Measurements from ENCODE around the gene ISLR.
A peak's percentile ranks its signal among the peaks of the same experiment; 100 is the strongest.

The ISLR gene

DNA sequence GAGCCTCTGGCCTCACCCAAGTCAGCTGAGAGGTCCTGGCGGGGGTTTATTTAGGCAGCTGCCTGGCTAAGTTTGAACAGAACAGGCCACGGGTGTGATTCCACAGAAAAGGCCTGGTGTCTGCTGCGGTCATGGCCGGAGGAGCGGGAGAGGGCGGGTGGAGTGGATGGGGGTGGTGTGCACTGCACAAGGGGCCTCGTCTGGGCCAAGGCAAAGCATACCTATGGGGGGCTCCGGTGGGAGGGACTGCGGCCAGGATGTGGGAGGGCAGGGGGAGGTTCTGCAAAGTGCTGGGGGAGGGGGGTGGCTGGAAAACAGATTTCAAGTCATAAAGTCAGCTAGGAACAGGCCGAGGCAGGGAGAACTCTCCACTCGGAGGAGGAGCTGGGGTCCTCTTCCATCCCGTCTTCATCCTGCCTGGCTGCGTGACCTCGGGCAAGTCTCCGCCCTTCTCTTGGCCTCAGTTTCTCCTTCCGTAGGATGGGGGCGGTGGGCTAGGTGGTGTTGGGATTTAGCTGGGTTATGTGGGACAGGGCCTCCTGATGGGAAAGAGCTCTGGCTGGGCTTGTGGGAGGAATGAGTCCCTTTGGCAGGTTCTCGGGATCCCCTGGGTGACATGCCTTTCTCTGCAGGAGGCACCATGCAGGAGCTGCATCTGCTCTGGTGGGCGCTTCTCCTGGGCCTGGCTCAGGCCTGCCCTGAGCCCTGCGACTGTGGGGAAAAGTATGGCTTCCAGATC is 878 bp downstream of the ISLR start:
- DNase-seq = no peak

DNA sequence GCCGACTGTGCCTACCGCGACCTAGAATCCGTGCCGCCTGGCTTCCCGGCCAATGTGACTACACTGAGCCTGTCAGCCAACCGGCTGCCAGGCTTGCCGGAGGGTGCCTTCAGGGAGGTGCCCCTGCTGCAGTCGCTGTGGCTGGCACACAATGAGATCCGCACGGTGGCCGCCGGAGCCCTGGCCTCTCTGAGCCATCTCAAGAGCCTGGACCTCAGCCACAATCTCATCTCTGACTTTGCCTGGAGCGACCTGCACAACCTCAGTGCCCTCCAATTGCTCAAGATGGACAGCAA is 1.4 kb downstream of the ISLR start:
- DNase-seq = no peak

DNA sequence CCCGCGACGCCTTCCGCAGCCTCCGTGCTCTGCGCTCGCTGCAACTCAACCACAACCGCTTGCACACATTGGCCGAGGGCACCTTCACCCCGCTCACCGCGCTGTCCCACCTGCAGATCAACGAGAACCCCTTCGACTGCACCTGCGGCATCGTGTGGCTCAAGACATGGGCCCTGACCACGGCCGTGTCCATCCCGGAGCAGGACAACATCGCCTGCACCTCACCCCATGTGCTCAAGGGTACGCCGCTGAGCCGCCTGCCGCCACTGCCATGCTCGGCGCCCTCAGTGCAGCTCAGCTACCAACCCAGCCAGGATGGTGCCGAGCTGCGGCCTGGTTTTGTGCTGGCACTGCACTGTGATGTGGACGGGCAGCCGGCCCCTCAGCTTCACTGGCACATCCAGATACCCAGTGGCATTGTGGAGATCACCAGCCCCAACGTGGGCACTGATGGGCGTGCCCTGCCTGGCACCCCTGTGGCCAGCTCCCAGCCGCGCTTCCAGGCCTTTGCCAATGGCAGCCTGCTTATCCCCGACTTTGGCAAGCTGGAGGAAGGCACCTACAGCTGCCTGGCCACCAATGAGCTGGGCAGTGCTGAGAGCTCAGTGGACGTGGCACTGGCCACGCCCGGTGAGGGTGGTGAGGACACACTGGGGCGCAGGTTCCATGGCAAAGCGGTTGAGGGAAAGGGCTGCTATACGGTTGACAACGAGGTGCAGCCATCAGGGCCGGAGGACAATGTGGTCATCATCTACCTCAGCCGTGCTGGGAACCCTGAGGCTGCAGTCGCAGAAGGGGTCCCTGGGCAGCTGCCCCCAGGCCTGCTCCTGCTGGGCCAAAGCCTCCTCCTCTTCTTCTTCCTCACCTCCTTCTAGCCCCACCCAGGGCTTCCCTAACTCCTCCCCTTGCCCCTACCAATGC is 2.0 kb downstream of the ISLR start:
- peak; percentile 11 for DNase-seq

GRCh38 chr15:74176262-74177214 is 3.0 kb downstream of the ISLR start:
- no peak for DNase-seq

DNA sequence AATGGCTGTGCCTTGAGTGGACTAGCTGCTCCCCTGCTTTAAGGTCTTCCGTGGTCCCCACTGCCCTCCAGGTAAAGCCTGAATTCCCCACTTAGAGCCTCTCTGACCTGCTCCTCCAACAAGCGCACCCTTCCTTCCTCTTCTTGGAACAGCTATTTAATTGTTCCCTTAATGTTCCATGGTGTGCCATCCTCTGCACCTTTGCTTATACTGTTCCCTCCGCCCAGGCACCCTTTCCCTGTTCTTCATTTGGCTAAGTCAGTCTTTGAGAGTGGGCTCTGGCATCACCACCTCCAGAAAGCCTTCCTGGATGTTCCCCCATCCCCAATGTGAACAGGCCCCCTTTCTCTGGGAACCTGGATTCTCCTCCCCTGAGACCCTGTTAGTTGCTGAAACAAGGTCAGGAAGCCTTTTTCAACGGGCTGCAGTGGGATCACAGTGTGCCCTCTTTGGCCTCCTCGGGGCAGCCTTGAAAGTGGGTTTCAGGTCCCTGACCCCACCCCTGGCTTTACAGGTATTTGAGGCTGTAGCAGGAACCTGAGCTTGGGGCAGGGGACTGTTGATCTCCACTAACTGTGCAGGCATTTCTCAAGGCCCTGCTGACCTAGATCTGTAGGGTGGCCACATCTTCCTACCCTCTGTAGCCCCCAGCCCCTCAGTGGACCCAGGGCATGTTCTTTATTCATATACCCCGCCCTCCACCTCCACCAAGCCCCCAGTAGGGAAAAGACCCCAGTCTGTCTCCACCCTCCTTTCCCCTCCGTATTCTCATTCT is 5.0 kb downstream of the ISLR start:
- no peak for DNase-seq

DNA sequence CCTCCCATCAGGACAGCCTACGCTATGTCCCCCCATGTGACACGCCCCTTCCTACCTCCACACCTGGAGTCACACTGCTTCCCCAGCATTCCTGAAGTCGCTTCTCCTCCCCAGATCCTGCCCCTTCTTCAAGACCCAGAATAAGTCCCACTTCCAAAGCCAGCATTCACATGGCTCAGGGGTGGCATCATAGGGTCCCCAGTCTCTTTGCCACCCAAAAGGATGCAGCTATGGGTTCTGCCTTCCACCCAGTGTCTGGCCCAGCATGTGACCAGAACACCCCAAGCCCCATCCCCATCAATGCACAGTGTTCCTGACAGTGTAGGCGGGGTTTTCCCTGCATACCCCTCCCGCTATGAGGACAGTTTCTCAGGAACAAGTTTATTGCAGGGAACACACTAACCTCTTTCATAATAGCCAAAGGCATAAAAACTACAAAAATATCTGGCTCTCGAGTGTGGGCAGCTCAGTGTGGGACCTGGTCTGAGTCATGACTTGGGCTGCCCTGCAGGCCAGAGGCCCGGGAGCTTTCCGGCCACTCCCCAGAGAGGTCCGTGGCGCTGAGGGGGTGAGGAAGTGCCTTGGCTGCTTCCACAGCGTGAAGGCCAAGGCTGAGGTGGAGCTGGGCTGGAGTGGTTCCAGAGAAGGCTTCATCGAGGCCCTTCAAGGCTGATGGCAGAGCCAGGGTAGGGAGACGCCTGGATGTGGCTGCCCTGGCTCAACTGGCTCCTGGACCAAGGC is 5.8 kb downstream of the ISLR start:
- DNase-seq = no peak

DNA sequence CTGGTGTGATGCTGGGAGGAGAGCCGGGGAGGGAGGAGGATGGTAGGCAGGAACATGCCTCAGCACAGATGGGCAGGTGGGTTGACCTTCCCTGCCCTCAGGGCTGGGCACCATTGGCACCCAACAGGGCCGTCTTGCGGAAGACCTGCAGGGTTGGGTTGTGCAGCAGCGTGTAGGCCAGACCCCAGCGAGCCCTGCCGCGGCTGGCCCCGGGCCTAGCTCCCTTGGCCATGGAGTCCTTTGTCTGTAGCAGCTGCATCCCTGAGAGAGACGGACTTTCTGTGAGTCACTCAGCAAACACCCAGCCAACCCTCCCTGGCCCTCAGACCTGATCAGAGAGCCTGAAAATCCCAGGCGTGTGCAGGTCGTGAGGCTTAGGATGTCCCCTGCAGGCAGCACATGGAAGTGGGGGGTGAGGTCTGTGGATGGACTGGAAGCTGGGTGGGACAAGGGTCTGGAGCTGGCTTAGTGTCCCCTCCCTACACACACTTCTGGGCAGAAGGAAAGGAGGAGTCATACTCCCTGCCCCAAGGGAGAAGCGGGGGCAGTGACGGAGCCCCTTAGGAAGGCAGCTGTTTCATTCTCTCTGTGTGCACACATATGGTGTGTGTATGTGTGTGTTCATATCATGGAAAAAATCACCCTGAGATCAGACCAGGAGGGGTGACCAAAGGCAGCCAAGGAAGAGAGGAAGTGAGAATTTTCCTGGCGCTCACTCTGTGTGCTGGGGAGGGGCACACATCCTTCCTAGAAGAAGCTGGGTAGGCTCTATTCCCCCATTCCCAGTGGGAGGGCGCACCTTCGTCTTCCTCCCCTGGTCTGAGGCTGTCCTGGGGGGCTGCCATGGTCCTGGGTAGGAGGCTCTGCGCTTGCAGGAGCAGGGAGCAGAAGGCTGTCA is 6.7 kb downstream of the ISLR start:
- DNase-seq = no peak

DNA sequence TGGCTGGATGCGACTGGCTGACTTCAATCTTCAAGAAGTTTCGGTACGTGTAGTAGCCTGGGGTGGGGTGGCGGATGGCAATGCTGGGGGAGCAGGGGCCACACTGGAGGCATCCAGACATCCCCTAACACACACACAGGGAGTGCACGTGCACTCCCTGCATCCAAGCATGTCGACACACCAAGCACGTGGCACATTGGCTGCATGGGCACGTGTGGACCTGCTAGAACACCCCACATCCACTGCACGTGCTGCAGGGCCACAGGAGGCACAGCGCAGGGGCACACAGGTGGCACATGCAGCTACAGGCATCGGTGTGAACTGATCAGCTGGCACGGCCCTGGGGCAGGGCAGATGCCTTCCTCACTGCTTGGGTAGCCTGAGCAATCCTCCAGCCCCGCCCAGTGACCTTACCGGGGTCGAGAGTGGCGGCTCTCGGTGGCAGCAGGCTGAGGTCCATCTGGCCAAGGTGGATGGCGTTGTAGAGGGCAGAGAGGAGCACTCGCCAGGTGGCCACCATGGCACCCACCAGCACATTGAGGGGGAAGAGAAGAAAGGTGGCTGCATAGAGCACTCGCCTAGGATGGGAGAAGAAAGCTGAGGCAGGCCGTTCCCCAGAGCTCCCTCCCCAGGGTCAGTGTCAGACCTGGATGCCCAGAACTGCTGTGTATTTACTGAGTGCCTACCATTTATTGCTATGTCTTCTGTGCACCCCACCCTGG is 7.5 kb downstream of the ISLR start:
- no peak for DNase-seq

DNA sequence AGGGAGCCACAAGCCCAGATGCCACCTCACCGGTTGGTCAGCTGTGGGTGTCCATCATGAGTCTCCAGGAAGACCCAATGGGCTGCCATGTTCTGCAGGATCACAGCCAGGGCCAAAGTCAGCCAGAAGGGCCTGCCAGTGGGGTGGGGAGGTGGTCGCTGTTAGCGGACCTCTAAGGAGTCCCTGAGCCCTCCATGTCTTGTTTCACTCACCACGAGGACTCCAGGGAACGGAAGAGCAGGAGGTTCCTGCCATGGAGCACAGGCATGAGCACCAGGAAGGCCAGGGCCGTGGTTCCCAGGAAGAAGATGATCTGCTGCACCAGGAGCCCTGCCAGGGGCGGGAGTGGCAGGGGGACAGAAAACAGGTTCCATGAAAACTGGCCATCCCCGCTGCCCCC is 8.6 kb downstream of the ISLR start:
- DNase-seq = no peak

DNA sequence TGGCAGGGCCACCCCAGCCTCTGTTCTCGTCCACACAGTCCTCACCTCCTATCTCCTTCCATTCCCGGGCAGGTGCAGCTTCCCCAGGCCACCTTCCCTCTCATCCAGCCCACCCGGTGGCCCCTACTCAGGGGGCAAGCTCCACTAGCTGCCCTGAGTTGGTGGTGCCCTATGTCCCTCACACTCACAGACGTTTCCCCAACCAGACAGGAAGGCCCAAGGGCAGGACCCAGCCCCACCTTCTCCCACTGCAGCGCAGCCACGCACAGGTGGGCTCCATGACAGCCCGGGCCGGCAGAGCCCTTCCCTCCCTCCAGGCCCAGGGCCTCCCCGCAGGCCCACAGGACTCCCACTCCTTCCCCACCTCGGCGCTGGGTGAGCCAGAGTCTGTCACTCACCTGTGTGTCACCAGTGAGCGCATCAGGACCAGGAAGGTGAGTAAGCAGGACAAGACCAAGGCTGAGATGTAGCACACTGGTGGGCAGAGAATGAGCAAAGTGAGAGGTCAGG is 11.1 kb downstream of the ISLR start:
- DNase-seq = no peak

DNA sequence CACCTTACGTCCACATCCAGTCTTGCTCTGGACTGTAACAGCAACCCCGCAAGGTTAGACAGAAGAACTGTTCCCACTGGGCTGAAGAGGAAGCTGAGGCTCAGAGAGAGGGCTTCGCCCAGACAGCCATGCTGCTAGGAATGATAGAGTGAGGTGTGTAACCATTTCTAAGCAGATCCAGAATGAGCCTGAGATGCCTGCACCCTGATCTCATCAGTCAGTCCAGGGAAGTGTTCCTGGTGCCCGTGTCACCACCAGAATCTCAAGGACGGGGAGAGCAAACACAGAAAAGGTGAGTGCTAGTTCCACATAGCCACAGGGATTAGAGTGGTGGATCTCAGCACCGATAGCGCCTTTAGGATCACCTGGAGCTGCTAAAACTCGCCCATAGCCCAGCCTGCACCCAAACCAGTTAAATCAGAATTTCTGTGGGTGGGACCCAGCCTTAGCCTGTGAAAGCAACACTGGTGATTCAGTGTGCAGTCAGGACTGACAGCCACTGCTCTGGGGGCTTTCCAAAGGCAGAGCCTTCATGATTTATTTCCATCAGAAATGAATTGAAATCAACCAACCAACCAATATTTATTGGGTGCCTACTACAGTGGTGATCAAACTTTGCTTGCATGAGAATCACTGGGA is 12.3 kb downstream of the ISLR start:
- no peak for DNase-seq

DNA sequence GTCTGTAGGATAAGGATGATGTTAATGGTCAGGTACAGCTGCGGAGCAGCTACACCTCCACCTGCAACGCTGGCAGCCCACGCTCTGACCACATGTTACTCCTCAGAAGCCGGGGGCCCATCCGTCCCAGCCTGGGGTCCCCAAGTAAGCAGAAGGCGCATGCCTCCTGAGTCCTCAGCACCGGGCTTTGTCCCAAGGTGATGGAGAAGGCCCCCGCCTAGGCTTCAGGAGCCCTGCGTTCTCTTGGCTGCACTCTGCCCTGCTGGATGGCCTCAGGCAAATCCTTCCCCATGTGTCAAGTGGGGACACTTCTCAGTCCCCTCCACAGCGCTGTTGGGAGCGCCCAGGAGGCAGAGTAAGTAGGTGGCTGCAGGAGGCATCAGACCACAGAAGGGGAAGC is 14.7 kb downstream of the ISLR start:
- no peak for DNase-seq

DNA sequence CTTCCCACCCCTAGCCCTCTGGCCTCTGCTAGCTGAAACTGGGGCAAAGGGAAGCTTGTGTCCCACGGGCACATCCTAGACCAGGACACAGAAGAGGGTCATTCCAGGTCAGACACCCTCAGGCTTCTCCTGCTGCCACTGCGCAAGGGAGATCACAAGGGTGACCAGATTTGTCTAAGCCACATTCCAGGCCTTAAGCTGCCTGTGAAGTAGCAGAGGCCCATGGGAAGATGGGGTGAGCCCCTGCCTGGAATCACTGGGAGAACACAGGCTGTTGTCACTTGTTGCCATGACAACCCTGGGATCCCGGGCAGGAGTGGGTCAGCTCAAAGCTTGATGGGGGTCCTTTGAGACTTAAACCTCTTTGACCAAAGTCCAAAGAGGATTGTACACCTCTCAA is 18.3 kb downstream of the ISLR start:
- no peak for DNase-seq

GRCh38 chr15:74192751-74193150 is 19.2 kb downstream of the ISLR start:
- DNase-seq = no peak

- no peak for DNase-seq
Observed at GRCh38 chr15:74193299-74193718, 19.8 kb downstream of the ISLR start.

GRCh38 chr15:74193905-74194304 is 20.4 kb downstream of the ISLR start:
- DNase-seq = no peak

DNA sequence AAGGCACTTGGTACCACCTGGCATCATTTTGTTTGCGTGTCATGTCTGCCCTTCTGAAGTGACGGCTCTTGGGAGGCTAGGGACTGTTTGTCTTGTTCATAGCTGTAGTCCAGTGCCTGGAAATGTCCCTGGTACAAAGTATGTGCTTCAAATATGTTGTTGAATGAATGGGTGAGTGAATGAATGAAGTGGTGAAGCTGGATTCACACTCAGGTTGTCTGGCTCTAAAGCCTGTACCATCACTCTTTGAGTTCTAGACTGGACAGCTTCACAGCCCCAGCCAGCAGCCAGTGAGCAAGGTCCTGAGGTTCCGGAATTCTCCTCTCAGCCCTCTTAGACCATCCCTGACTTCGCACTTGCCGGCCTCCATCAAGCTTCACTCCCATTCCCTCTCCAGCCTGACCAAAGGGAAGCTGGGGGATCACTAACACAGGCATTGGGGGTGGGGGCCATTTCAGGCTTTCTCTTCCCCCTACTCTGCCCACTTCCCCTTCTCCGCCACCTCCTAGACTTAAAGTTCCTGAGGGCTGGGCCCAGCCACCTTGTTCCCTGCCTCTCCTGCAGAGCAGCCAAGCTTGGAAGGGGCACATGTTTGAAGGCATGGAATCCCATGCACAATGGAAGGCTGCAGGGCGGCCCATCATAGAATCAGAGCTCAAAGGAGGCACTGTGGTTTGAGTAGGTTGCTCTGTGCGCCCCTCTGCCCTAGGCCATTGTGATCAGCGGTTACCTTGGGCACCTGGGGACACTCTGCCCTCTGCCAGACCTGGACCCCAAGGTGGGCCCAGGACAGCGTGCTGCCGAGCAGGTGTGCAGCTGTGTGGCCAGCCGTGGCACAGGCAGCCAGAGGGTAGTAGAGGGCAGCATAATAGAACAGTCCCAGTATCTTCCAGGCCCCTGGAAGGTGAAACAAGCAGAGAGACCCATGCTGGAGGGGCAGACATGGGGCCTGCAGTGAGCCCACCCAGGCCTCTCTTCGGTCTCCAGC is 21.4 kb downstream of the ISLR start:
- no peak for DNase-seq

GRCh38 chr15:74196175-74196574 is 22.7 kb downstream of the ISLR start:
- DNase-seq = no peak
